ENCODE measurements around the gene POLE. TPM values are rescaled to one million over a fixed set of nuclear protein-coding genes. Genes with fewer than 3 reads are reported as not detected.
A peak's percentile ranks its signal among the peaks of the same experiment; 100 is the strongest.

Gene POLE
- total and polyA plus RNA-seq, 7 experiments from 2014 or later = 3.6 to 138 (median 60.8) TPM

- Mint-ChIP-seq H3K9me3 (peaks cover 0 to 3% (median 0%) of the 10 kb centered on the region in 11 donors), H3K4me3 (peak overlapping the region in 7 of 10 donors; percentile 2 to 98 (median 45)), H3K4me1 (peaks cover 14 to 32% (median 22%) of the 10 kb centered on the region in 7 donors), H3K27me3 (peaks cover 23 to 53% (median 37%) of the 10 kb centered on the region in 5 donors), H3K36me3 (no peaks in the 10 kb centered on the region), H3K27ac (no peak overlapping the region)
- H3K4me3 ChIP-seq (ENCODE audit: low read length) = no peak overlapping the region
- CTCF ChIA-PET = no interaction called here
- DNase-seq (no peak), ATAC-seq (no peak)
- no peaks in the 10 kb centered on the region for H3K36me3 ChIP-seq (ENCODE audit: control insufficient read depth in 2 of 3, insufficient read depth in 3 of 3, low read length in 3 of 3)
- H3K4me1 ChIP-seq (ENCODE audit: control insufficient read depth in 2 of 2, insufficient read depth in 2 of 2, low read length in 2 of 2) = peaks cover 5 to 6% of the 10 kb centered on the region in 2 donors
- POLR2A ChIA-PET = no interaction called here
- no peaks in the 10 kb centered on the region for H3K9me3 ChIP-seq (ENCODE audit: control insufficient read depth in 2 of 3, low read length in 3 of 3)
- no peak overlapping the region for H3K27ac ChIP-seq (ENCODE audit: low read depth, low read length)
- intact Hi-C loops (cut with micrococcal nuclease) = no loop called here
- H3K27me3 ChIP-seq (ENCODE audit: control insufficient read depth in 2 of 2, insufficient read depth in 2 of 2, low read length in 2 of 2) = no peaks in the 10 kb centered on the region
These were observed 91.1 kb downstream of the POLE start for GRCh38 chr12:132596016-132596415.

GRCh38 chr12:132595183-132595582 lies 92.0 kb downstream of the POLE start:
- H3K9me3 Mint-ChIP-seq = peaks cover 0 to 4% (median 0%) of the 10 kb centered on the region in 11 donors
- POLR2A ChIA-PET = no interaction called here
- Histone ChIP-seq H3K27ac (ENCODE audit: low read depth, low read length) (no peak overlapping the region), H3K36me3 (ENCODE audit: control insufficient read depth in 2 of 3, insufficient read depth in 3 of 3, low read length in 3 of 3) (no peaks in the 10 kb centered on the region), H3K4me1 (ENCODE audit: control insufficient read depth in 2 of 2, insufficient read depth in 2 of 2, low read length in 2 of 2) (peaks cover 5 to 6% of the 10 kb centered on the region in 2 donors), H3K27me3 (ENCODE audit: control insufficient read depth in 2 of 2, insufficient read depth in 2 of 2, low read length in 2 of 2) (no peaks in the 10 kb centered on the region), H3K9me3 (ENCODE audit: control insufficient read depth in 2 of 3, low read length in 3 of 3) (no peaks in the 10 kb centered on the region), H3K4me3 (ENCODE audit: low read length) (no peak overlapping the region)
- H3K27ac Mint-ChIP-seq = no peak overlapping the region
- CTCF ChIA-PET = no interaction called here
- peak overlapping the region in 2 of 10 donors; percentile 10 to 53 for H3K4me3 Mint-ChIP-seq
- DNase-seq (no peak), ATAC-seq (no peak)
- no peaks in the 10 kb centered on the region for H3K36me3 Mint-ChIP-seq
- H3K4me1 Mint-ChIP-seq = peaks cover 12 to 24% (median 20%) of the 10 kb centered on the region in 7 donors
- peaks cover 22 to 45% (median 30%) of the 10 kb centered on the region in 5 donors for H3K27me3 Mint-ChIP-seq
- intact Hi-C loops (cut with micrococcal nuclease) = no loop called here

GRCh38 chr12:132593938-132594358 lies 93.2 kb downstream of the POLE start:
- H3K27ac Mint-ChIP-seq = no peak overlapping the region
- Histone ChIP-seq H3K27ac (ENCODE audit: low read depth, low read length) (no peak overlapping the region), H3K36me3 (ENCODE audit: control insufficient read depth in 2 of 3, insufficient read depth in 3 of 3, low read length in 3 of 3) (no peaks in the 10 kb centered on the region), H3K4me3 (ENCODE audit: low read length) (no peak overlapping the region), H3K27me3 (ENCODE audit: control insufficient read depth in 2 of 2, insufficient read depth in 2 of 2, low read length in 2 of 2) (no peaks in the 10 kb centered on the region), H3K4me1 (ENCODE audit: control insufficient read depth in 2 of 2, insufficient read depth in 2 of 2, low read length in 2 of 2) (peaks cover 5 to 6% of the 10 kb centered on the region in 2 donors), H3K9me3 (ENCODE audit: control insufficient read depth in 2 of 3, low read length in 3 of 3) (no peaks in the 10 kb centered on the region)
- H3K36me3 Mint-ChIP-seq = no peaks in the 10 kb centered on the region
- DNase-seq = no peak
- POLR2A ChIA-PET = no interaction called here
- H3K4me3 Mint-ChIP-seq = peak overlapping the region in 1 of 10 donors; percentile 27
- peaks cover 0 to 6% (median 0%) of the 10 kb centered on the region in 11 donors for H3K9me3 Mint-ChIP-seq
- intact Hi-C loops (cut with micrococcal nuclease) = no loop called here
- CTCF ChIA-PET = no interaction called here
- peak; percentile 72 for ATAC-seq
- H3K27me3 Mint-ChIP-seq = peaks cover 20 to 40% (median 23%) of the 10 kb centered on the region in 5 donors
- peaks cover 11 to 19% (median 14%) of the 10 kb centered on the region in 7 donors for H3K4me1 Mint-ChIP-seq

DNA sequence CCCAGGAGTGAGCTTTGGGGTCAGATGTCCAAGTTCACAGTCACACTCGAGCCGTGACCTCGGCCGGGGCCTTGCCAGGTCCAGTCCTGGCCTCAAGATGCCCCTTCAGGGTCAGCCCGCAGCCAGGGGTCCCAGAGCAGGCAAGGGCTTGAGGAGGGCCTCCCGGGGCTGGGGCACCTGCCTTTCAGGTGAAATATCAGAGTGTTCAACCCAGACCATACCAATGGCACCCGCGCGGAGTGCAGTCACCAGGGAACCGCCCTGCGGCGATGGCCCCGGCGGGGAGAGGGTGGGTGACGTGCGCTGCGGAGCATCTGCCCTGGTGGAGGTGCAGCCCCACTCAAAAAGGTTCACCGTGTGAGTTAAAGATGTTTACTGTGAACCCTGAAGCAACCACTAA lies 93.6 kb downstream of the POLE start:
- DNase-seq (no peak), ATAC-seq (no peak)
- H3K4me1 ChIP-seq (ENCODE audit: control insufficient read depth in 2 of 2, insufficient read depth in 2 of 2, low read length in 2 of 2) = peaks cover 5 to 6% of the 10 kb centered on the region in 2 donors
- ChIA-PET CTCF (no interaction called here), POLR2A (no interaction called here)
- Mint-ChIP-seq H3K27me3 (peaks cover 16 to 36% (median 23%) of the 10 kb centered on the region in 5 donors), H3K4me1 (peaks cover 8 to 15% (median 13%) of the 10 kb centered on the region in 7 donors), H3K9me3 (peaks cover 0 to 6% (median 0%) of the 10 kb centered on the region in 11 donors), H3K36me3 (no peaks in the 10 kb centered on the region), H3K27ac (no peak overlapping the region), H3K4me3 (no peak overlapping the region)
- no peaks in the 10 kb centered on the region for H3K27me3 ChIP-seq (ENCODE audit: control insufficient read depth in 2 of 2, insufficient read depth in 2 of 2, low read length in 2 of 2)
- no peak overlapping the region for H3K4me3 ChIP-seq (ENCODE audit: low read length)
- H3K9me3 ChIP-seq (ENCODE audit: control insufficient read depth in 2 of 3, low read length in 3 of 3) = no peaks in the 10 kb centered on the region
- intact Hi-C loops (cut with micrococcal nuclease) = no loop called here
- no peak overlapping the region for H3K27ac ChIP-seq (ENCODE audit: low read depth, low read length)
- H3K36me3 ChIP-seq (ENCODE audit: control insufficient read depth in 2 of 3, insufficient read depth in 3 of 3, low read length in 3 of 3) = no peaks in the 10 kb centered on the region

GRCh38 chr12:132593071-132593470 lies 94.1 kb downstream of the POLE start:
- Histone ChIP-seq H3K27me3 (ENCODE audit: control insufficient read depth in 2 of 2, insufficient read depth in 2 of 2, low read length in 2 of 2) (no peaks in the 10 kb centered on the region), H3K4me1 (ENCODE audit: control insufficient read depth in 2 of 2, insufficient read depth in 2 of 2, low read length in 2 of 2) (peaks cover 5 to 6% of the 10 kb centered on the region in 2 donors), H3K27ac (ENCODE audit: low read depth, low read length) (no peak overlapping the region), H3K9me3 (ENCODE audit: control insufficient read depth in 2 of 3, low read length in 3 of 3) (no peaks in the 10 kb centered on the region), H3K36me3 (ENCODE audit: control insufficient read depth in 2 of 3, insufficient read depth in 3 of 3, low read length in 3 of 3) (no peaks in the 10 kb centered on the region), H3K4me3 (ENCODE audit: low read length) (no peak overlapping the region)
- Mint-ChIP-seq H3K27ac (no peak overlapping the region), H3K9me3 (peaks cover 0 to 6% (median 0%) of the 10 kb centered on the region in 11 donors), H3K36me3 (no peaks in the 10 kb centered on the region), H3K4me3 (no peak overlapping the region), H3K4me1 (peaks cover 7 to 15% (median 12%) of the 10 kb centered on the region in 7 donors), H3K27me3 (peaks cover 15 to 36% (median 23%) of the 10 kb centered on the region in 5 donors)
- DNase-seq (no peak), ATAC-seq (no peak)
- ChIA-PET POLR2A (no interaction called here), CTCF (no interaction called here)
- intact Hi-C loops (cut with micrococcal nuclease) = no loop called here

DNA sequence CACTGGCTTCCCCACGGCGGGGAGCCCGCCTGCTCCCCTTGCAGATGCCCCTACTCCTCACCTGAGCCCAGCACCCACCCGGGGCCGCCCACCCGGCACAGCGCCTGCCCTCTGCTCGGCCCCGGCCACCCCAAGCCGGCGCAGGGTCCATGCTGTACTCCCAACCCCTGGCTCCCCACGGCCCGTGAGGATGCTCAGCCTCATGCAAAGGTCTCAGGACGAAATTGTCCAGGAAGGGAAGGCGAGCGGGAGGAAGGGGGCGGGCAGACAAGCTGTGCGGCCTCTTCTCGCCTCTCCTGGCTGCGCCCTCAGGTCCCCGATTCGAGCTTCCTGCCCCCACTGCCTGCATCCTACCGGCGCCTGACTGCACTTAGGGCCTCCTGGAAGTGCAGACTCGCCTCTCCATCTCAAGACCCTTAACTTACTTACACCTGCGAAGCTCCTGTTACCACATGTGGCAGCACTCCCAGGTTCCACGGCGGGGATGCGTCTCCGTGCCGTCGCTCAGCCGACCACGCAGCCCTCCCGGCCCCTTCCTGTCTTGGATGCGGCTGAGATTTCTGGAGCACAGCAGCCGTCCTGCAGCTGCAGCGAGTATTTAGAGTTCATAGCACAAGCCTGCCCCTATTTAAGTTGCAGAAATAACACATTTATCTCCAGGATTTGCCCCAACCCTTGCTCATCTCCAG lies 94.7 kb downstream of the POLE start:
- H3K4me3 ChIP-seq (ENCODE audit: low read length) = no peak overlapping the region
- DNase-seq (no peak), ATAC-seq (no peak)
- Mint-ChIP-seq H3K4me3 (no peak overlapping the region), H3K9me3 (peaks cover 0 to 5% (median 0%) of the 10 kb centered on the region in 11 donors), H3K27ac (no peak overlapping the region), H3K36me3 (no peaks in the 10 kb centered on the region), H3K27me3 (peaks cover 11 to 31% (median 18%) of the 10 kb centered on the region in 5 donors), H3K4me1 (peaks cover 3 to 10% (median 7%) of the 10 kb centered on the region in 7 donors)
- H3K36me3 ChIP-seq (ENCODE audit: control insufficient read depth in 2 of 3, insufficient read depth in 3 of 3, low read length in 3 of 3) = no peaks in the 10 kb centered on the region
- H3K4me1 ChIP-seq (ENCODE audit: control insufficient read depth in 2 of 2, insufficient read depth in 2 of 2, low read length in 2 of 2) = peaks cover 2 to 3% of the 10 kb centered on the region in 2 donors
- no peaks in the 10 kb centered on the region for H3K27me3 ChIP-seq (ENCODE audit: control insufficient read depth in 2 of 2, insufficient read depth in 2 of 2, low read length in 2 of 2)
- ChIA-PET CTCF (no interaction called here), POLR2A (no interaction called here)
- intact Hi-C loops (cut with micrococcal nuclease) = no loop called here
- H3K9me3 ChIP-seq (ENCODE audit: control insufficient read depth in 2 of 3, low read length in 3 of 3) = no peaks in the 10 kb centered on the region
- no peak overlapping the region for H3K27ac ChIP-seq (ENCODE audit: low read depth, low read length)

Data from naive thymus-derived CD4-positive, alpha-beta T cell (primary cell).